Measurements from ENCODE around the gene POMT1.

GRCh38 chr9:131528886-131529505 is 26.3 kb downstream of the POMT1 start:
- no peak for TF ChIP-seq CTCF (IDR thresholded peaks at IDR 0.05; ENCODE audit: low read depth, low read length)
- no peak for TF ChIP-seq EZH2phosphoT487 (IDR thresholded peaks at IDR 0.05; ENCODE audit: low read depth)
